ENCODE data around the gene FAM217A. TPM values are rescaled to one million over a fixed set of nuclear protein-coding genes. Genes with fewer than 3 reads are reported as not detected.

FAM217A gene
- total and polyA plus RNA-seq, 9 of the 15 experiments (the other 6 are each of a cell fraction or from before 2014, with no cell fraction given) = not detected

- TF ChIP-seq, protein P1, sequence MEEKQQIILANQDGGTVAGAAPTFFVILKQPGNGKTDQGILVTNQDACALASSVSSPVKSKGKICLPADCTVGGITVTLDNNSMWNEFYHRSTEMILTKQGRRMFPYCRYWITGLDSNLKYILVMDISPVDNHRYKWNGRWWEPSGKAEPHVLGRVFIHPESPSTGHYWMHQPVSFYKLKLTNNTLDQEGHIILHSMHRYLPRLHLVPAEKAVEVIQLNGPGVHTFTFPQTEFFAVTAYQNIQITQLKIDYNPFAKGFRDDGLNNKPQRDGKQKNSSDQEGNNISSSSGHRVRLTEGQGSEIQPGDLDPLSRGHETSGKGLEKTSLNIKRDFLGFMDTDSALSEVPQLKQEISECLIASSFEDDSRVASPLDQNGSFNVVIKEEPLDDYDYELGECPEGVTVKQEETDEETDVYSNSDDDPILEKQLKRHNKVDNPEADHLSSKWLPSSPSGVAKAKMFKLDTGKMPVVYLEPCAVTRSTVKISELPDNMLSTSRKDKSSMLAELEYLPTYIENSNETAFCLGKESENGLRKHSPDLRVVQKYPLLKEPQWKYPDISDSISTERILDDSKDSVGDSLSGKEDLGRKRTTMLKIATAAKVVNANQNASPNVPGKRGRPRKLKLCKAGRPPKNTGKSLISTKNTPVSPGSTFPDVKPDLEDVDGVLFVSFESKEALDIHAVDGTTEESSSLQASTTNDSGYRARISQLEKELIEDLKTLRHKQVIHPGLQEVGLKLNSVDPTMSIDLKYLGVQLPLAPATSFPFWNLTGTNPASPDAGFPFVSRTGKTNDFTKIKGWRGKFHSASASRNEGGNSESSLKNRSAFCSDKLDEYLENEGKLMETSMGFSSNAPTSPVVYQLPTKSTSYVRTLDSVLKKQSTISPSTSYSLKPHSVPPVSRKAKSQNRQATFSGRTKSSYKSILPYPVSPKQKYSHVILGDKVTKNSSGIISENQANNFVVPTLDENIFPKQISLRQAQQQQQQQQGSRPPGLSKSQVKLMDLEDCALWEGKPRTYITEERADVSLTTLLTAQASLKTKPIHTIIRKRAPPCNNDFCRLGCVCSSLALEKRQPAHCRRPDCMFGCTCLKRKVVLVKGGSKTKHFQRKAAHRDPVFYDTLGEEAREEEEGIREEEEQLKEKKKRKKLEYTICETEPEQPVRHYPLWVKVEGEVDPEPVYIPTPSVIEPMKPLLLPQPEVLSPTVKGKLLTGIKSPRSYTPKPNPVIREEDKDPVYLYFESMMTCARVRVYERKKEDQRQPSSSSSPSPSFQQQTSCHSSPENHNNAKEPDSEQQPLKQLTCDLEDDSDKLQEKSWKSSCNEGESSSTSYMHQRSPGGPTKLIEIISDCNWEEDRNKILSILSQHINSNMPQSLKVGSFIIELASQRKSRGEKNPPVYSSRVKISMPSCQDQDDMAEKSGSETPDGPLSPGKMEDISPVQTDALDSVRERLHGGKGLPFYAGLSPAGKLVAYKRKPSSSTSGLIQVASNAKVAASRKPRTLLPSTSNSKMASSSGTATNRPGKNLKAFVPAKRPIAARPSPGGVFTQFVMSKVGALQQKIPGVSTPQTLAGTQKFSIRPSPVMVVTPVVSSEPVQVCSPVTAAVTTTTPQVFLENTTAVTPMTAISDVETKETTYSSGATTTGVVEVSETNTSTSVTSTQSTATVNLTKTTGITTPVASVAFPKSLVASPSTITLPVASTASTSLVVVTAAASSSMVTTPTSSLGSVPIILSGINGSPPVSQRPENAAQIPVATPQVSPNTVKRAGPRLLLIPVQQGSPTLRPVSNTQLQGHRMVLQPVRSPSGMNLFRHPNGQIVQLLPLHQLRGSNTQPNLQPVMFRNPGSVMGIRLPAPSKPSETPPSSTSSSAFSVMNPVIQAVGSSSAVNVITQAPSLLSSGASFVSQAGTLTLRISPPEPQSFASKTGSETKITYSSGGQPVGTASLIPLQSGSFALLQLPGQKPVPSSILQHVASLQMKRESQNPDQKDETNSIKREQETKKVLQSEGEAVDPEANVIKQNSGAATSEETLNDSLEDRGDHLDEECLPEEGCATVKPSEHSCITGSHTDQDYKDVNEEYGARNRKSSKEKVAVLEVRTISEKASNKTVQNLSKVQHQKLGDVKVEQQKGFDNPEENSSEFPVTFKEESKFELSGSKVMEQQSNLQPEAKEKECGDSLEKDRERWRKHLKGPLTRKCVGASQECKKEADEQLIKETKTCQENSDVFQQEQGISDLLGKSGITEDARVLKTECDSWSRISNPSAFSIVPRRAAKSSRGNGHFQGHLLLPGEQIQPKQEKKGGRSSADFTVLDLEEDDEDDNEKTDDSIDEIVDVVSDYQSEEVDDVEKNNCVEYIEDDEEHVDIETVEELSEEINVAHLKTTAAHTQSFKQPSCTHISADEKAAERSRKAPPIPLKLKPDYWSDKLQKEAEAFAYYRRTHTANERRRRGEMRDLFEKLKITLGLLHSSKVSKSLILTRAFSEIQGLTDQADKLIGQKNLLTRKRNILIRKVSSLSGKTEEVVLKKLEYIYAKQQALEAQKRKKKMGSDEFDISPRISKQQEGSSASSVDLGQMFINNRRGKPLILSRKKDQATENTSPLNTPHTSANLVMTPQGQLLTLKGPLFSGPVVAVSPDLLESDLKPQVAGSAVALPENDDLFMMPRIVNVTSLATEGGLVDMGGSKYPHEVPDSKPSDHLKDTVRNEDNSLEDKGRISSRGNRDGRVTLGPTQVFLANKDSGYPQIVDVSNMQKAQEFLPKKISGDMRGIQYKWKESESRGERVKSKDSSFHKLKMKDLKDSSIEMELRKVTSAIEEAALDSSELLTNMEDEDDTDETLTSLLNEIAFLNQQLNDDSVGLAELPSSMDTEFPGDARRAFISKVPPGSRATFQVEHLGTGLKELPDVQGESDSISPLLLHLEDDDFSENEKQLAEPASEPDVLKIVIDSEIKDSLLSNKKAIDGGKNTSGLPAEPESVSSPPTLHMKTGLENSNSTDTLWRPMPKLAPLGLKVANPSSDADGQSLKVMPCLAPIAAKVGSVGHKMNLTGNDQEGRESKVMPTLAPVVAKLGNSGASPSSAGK (IDR thresholded peaks at IDR 0.05) = peak; percentile 77; the same call in 1 of the 2 replicates
- TF ChIP-seq STAT6 (CRISPR knock-in tag; IDR thresholded peaks at IDR 0.05) = 0 out of 2 replicates have a peak, but pooled peaks have one; percentile 18
- TF ChIP-seq TBP (optimal IDR thresholded peaks at IDR 0.05; ENCODE audit: low read depth, low read length) = peak; percentile 95
- TF ChIP-seq ZBTB12 (CRISPR knock-in tag; IDR thresholded peaks at IDR 0.05) = 0 out of 2 replicates have a peak, but pooled peaks have one; percentile 46
- peak; percentile 54 for TF ChIP-seq EGR1 (conservative IDR thresholded peaks at IDR 0.05)
- TF ChIP-seq CCNT2 (IDR thresholded peaks at IDR 0.05; ENCODE audit: borderline replicate concordance, extremely low read depth, insufficient read length, low read depth, low read length) = peak; percentile 80
- TF ChIP-seq ZNF232 (CRISPR knock-in tag; IDR thresholded peaks at IDR 0.05) = peak; percentile 43; the same call in 1 of the 2 replicates
- TF ChIP-seq, protein P2, sequence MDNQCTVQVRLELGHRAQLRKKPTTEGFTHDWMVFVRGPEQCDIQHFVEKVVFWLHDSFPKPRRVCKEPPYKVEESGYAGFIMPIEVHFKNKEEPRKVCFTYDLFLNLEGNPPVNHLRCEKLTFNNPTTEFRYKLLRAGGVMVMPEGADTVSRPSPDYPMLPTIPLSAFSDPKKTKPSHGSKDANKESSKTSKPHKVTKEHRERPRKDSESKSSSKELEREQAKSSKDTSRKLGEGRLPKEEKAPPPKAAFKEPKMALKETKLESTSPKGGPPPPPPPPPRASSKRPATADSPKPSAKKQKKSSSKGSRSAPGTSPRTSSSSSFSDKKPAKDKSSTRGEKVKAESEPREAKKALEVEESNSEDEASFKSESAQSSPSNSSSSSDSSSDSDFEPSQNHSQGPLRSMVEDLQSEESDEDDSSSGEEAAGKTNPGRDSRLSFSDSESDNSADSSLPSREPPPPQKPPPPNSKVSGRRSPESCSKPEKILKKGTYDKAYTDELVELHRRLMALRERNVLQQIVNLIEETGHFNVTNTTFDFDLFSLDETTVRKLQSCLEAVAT (IDR thresholded peaks at IDR 0.05) = peak in 1 of 2 experiments; percentile 93; a peak in 3 of 4 replicates
- 0 out of 2 replicates have a peak, but pooled peaks have one; percentile 29 for TF ChIP-seq KLF10 (CRISPR knock-in tag; IDR thresholded peaks at IDR 0.05)
Measured at GRCh38 chr6:4021133-4021853, 57.6 kb downstream of the FAM217A start (continued).
